Calu3 (cell line): Measurements from ENCODE around the gene ATP6AP2. TPM values are rescaled to one million over a fixed set of nuclear protein-coding genes. Genes with fewer than 3 reads are reported as not detected.

Source experiments
- BruUV-seq: library from RNA; stranded (reverse); fragments of 400-500 nt; replicated peaks from 2 replicates; lab custom pipeline; 2021; lab: Mats Ljungman, UMichigan
- CTCF ChIA-PET: fragments of 300-600 bp; sonication (Branson Sonifier 250); formaldehyde crosslinking; loops from one replicate; lab custom pipeline; 2022; ENCODE audit warnings: antibody characterized with exemption; lab: Charles Lee
- DNase-seq: peaks from one replicate; pipeline ENCODE4 v3.0.0; 2022
- H3K27ac Mint-ChIP-seq: one replicate; pipeline ENCODE4 v1.8.0; 2022; ENCODE audit warnings: mixed read lengths; ENCODE audit not compliant: unreplicated experiment
- H3K27me3 Mint-ChIP-seq: one replicate; pipeline ENCODE4 v1.8.0; 2022; ENCODE audit warnings: mixed read lengths; ENCODE audit not compliant: unreplicated experiment
- H3K36me3 Mint-ChIP-seq: one replicate; pipeline ENCODE4 v1.8.0; 2022; ENCODE audit warnings: mild to moderate bottlenecking, moderate library complexity, mixed read lengths; ENCODE audit not compliant: insufficient read depth, unreplicated experiment
- H3K4me1 Mint-ChIP-seq: one replicate; pipeline ENCODE4 v1.8.0; 2022; ENCODE audit warnings: mild to moderate bottlenecking, low read depth, mixed read lengths; ENCODE audit not compliant: unreplicated experiment
- H3K4me3 Mint-ChIP-seq: one replicate; pipeline ENCODE4 v1.8.0; 2022; ENCODE audit warnings: mild to moderate bottlenecking, low read depth, moderate library complexity, mixed read lengths; ENCODE audit not compliant: unreplicated experiment
- H3K9me3 Mint-ChIP-seq: one replicate; pipeline ENCODE4 v1.8.0; 2022; ENCODE audit warnings: low read depth, mixed read lengths; ENCODE audit not compliant: unreplicated experiment
- intact Hi-C: fragments of 100-400 bp; cut with micrococcal nuclease; formaldehyde crosslinking; loops from one replicate; pipeline ENCODE4 v1.10.0; 2022; ENCODE audit not compliant: unreplicated experiment
- total RNA-seq: library from RNA; stranded (reverse); gene quantifications from 2 replicates; pipeline ENCODE4 v1.2.3, GENCODE V29; 2022
- TF ChIP-seq, protein P1 (sequence below): fragments of 200-600 bp; IDR thresholded peaks from one replicate; pipeline ENCODE4 v1.8.0; 2022; ENCODE audit warnings: antibody characterized with exemption; ENCODE audit not compliant: unreplicated experiment

ATP6AP2 gene
- total RNA-seq, 1 experiment from 2014 or later: 167 TPM

DNA sequence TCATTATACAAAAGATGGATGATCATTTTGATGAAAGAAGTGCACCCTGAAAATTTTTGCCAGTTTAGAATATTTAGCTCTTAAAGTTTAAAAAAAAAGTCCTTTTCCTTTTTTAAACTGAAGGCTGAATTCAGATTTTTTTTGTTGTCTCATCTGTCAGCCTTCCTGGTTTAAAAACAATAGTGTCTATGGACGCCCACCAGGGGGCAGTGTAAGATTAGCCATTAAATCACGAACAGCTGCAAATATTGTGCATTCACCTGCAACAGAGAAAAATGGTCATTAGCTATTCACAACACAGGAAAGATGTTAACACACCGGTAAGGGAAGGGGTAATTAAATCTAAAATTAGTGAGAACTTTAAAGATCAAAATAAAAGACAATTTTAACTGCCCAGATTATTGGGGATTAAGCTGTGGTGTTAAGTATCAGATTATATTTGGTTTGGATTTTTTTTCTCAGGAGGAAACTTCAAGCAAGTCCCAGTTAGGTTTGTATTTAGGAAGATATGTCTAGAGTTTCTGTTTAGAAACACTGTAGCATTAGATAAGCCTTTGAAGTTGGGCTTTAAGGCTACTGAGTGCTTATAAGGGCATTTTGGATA is 71.0 kb downstream of the ATP6AP2 start:
- peak; percentile 71 for DNase-seq
- Mint-ChIP-seq H3K27me3 (no peaks in the 10 kb centered on the region), H3K27ac (peak overlapping the region; percentile 20), H3K36me3 (peaks cover 17% of the 10 kb centered on the region), H3K4me1 (no peaks in the 10 kb centered on the region), H3K4me3 (no peak overlapping the region), H3K9me3 (no peaks in the 10 kb centered on the region)
- BruUV-seq: no TSS peak
- intact Hi-C loops: loop anchor here (1.0 to 5.0 kb wide), 3 partner anchors 143 to 466 kb away; no protein-coding TSS in a partner anchor
- CTCF ChIA-PET: interaction anchor here (0.5 to 1.7 kb wide), 3 partner anchors 142 to 722 kb away, joined by 6 to 15 read pairs (median 6); no protein-coding TSS in a partner anchor
- TF ChIP-seq, protein P1, sequence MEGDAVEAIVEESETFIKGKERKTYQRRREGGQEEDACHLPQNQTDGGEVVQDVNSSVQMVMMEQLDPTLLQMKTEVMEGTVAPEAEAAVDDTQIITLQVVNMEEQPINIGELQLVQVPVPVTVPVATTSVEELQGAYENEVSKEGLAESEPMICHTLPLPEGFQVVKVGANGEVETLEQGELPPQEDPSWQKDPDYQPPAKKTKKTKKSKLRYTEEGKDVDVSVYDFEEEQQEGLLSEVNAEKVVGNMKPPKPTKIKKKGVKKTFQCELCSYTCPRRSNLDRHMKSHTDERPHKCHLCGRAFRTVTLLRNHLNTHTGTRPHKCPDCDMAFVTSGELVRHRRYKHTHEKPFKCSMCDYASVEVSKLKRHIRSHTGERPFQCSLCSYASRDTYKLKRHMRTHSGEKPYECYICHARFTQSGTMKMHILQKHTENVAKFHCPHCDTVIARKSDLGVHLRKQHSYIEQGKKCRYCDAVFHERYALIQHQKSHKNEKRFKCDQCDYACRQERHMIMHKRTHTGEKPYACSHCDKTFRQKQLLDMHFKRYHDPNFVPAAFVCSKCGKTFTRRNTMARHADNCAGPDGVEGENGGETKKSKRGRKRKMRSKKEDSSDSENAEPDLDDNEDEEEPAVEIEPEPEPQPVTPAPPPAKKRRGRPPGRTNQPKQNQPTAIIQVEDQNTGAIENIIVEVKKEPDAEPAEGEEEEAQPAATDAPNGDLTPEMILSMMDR: peak; percentile 25

- intact Hi-C loops: loop anchor here (5.0 kb wide), 1 partner anchor 465 kb away; no protein-coding TSS in a partner anchor
- DNase-seq: no peak
- H3K27me3 Mint-ChIP-seq: no peaks in the 10 kb centered on the region
- no peaks in the 10 kb centered on the region for H3K9me3 Mint-ChIP-seq
- no peaks in the 10 kb centered on the region for H3K4me1 Mint-ChIP-seq
- TF ChIP-seq, protein P1: no peak
- H3K4me3 Mint-ChIP-seq: no peak overlapping the region
- CTCF ChIA-PET: interaction anchor here (1.7 kb wide), 1 partner anchor 141 kb away, joined by 15 read pairs; no protein-coding TSS in a partner anchor
- no peak overlapping the region for H3K27ac Mint-ChIP-seq
- no TSS peak for BruUV-seq
- peaks cover 8% of the 10 kb centered on the region for H3K36me3 Mint-ChIP-seq
Measured at GRCh38 chrX:40652664-40653063, 71.9 kb downstream of the ATP6AP2 start.

DNA sequence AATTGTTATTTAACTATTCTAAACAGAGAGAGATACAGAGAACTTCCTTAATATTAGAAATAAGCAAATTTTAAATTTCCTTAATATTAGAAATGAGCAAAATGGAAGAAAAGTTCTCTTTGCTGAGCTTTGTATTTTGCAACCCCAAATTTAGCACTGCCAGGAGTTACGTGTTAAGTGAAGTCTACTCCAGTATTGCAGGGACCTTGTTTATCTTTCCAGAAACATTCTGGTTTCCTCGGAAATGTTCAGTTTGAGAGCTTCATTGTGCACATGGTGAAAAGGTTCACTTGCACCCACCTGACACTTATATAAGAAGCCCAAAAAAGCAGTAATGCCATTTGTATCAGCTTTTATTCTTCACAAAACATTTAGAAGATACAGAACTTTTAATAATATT is 72.8 kb downstream of the ATP6AP2 start:
- no peak overlapping the region for H3K27ac Mint-ChIP-seq
- BruUV-seq: no TSS peak
- TF ChIP-seq, protein P1: no peak
- no peaks in the 10 kb centered on the region for H3K9me3 Mint-ChIP-seq
- CTCF ChIA-PET: no interaction called here
- no peak overlapping the region for H3K4me3 Mint-ChIP-seq
- H3K36me3 Mint-ChIP-seq: peaks cover 5% of the 10 kb centered on the region
- H3K4me1 Mint-ChIP-seq: no peaks in the 10 kb centered on the region
- no peak for DNase-seq
- no peaks in the 10 kb centered on the region for H3K27me3 Mint-ChIP-seq
- intact Hi-C loops: loop anchor here (5.0 kb wide), 1 partner anchor 464 kb away; no protein-coding TSS in a partner anchor

Other genes with a start within 250 kb of the ATP6AP2 start
- not detected in 2 replicates for gene MPC1L, start 42.5 kb downstream of the ATP6AP2 start, total RNA-seq
- 14.9 and 18.7 TPM in 2 replicates for gene CXorf38, start 66.6 kb downstream of the ATP6AP2 start, total RNA-seq
- 53.1 and 57.4 TPM in 2 replicates for gene MED14, start 154.6 kb downstream of the ATP6AP2 start, total RNA-seq